Measurements from ENCODE around the gene JUP. TPM values are rescaled to one million over a fixed set of nuclear protein-coding genes. Genes with fewer than 3 reads are reported as not detected.

JUP gene
- total and polyA plus RNA-seq, 2 of the 13 experiments (the other 11 are each of a cell fraction or from before 2014, with no cell fraction given), result 12.1 to 20.6 TPM

GRCh38 chr17:41734139-41734948, 52.2 kb downstream of the JUP start, which contains the start of gene HAP1 (continued):
- TF ChIP-seq AKNA (CRISPR knock-in tag; IDR thresholded peaks at IDR 0.05; ENCODE audit: borderline replicate concordance), result peak; percentile 54; the same call in 1 of the 2 replicates
- TF ChIP-seq ZSCAN21 (CRISPR knock-in tag; IDR thresholded peaks at IDR 0.05; ENCODE audit: borderline replicate concordance), result no peak
- TF ChIP-seq ZNF34 (CRISPR knock-in tag; IDR thresholded peaks at IDR 0.05; ENCODE audit: borderline replicate concordance), result 0 out of 2 replicates have a peak, but pooled peaks have one; percentile 18
- peak; percentile 86 for TF ChIP-seq BHLHE40 (IDR thresholded peaks at IDR 0.05; ENCODE audit: low read length)
- no peak for TF ChIP-seq HNRNPH1 (optimal IDR thresholded peaks at IDR 0.05; ENCODE audit: low read depth, low read length)
- TF ChIP-seq KMT2A (CRISPR knock-in tag; IDR thresholded peaks at IDR 0.05), result no peak
- no peak for TF ChIP-seq MED13 (CRISPR knock-in tag; IDR thresholded peaks at IDR 0.05)
- TF ChIP-seq MEF2D (CRISPR knock-in tag; IDR thresholded peaks at IDR 0.05), result no peak
- no peak for TF ChIP-seq SRSF9 (IDR thresholded peaks at IDR 0.05; ENCODE audit: borderline replicate concordance, insufficient read depth, low read depth, low read length, poor library complexity, severe bottlenecking)
- no peak for TF ChIP-seq BCL6 (CRISPR knock-in tag; IDR thresholded peaks at IDR 0.05)
- no peak for TF ChIP-seq ZNF781 (CRISPR knock-in tag; IDR thresholded peaks at IDR 0.05; ENCODE audit: borderline replicate concordance, not compliant biosample characterization)
- peak; percentile 63 for TF ChIP-seq HNRNPLL (IDR thresholded peaks at IDR 0.05; ENCODE audit: low read depth, low read length, poor library complexity, severe bottlenecking)
- peak; percentile 43; the same call in 1 of the 2 replicates for TF ChIP-seq ARID4A (CRISPR knock-in tag; IDR thresholded peaks at IDR 0.05; ENCODE audit: borderline replicate concordance)
- TF ChIP-seq SKIL (CRISPR knock-in tag; IDR thresholded peaks at IDR 0.05; ENCODE audit: borderline replicate concordance), result peak; percentile 34; the same call in 1 of the 2 replicates
- no peak for TF ChIP-seq ZFYVE20 (CRISPR knock-in tag; IDR thresholded peaks at IDR 0.05; ENCODE audit: borderline replicate concordance, low read depth)
- 0 out of 2 replicates have a peak, but pooled peaks have one; percentile 26 for TF ChIP-seq ZNF546 (CRISPR knock-in tag; conservative IDR thresholded peaks at IDR 0.05)
